ENCODE data around the gene DENND1C.
"Not testable (repeated sequence)": the region's sequence is repeated elsewhere in the genome, so short reads cannot be mapped to it uniquely, and the experiment has no call there.

The DENND1C gene

GRCh38 chr19:6455924-6456323 lies 25.7 kb downstream of the DENND1C start:
- no peak for DNase-seq (ENCODE audit: low read depth)

- DNase-seq (ENCODE audit: low read depth), result no peak
Observed at GRCh38 chr19:6453951-6454565, 27.5 kb downstream of the DENND1C start.

- DNase-seq (ENCODE audit: low read depth), result no peak
Observed at GRCh38 chr19:6452899-6453298, 28.7 kb downstream of the DENND1C start.

GRCh38 chr19:6452223-6452614 lies 29.4 kb downstream of the DENND1C start:
- no peak for DNase-seq (ENCODE audit: low read depth)

GRCh38 chr19:6451583-6452222 lies 29.9 kb downstream of the DENND1C start:
- DNase-seq (ENCODE audit: low read depth), result no peak

- no peak for DNase-seq (ENCODE audit: low read depth)
Observed at GRCh38 chr19:6450166-6450565, 31.4 kb downstream of the DENND1C start.

GRCh38 chr19:6448045-6448444 lies 33.5 kb downstream of the DENND1C start:
- DNase-seq (ENCODE audit: low read depth), result no peak

GRCh38 chr19:6446452-6446851 lies 35.1 kb downstream of the DENND1C start:
- DNase-seq (ENCODE audit: low read depth), result no peak

- no peak for DNase-seq (ENCODE audit: low read depth)
Observed at GRCh38 chr19:6443986-6444385, 37.6 kb downstream of the DENND1C start.

- no peak for DNase-seq (ENCODE audit: low read depth)
Observed at GRCh38 chr19:6442087-6442688, 39.4 kb downstream of the DENND1C start.

- DNase-seq (ENCODE audit: low read depth), result no peak
Observed at GRCh38 chr19:6440905-6441304, 40.7 kb downstream of the DENND1C start.

- DNase-seq (ENCODE audit: low read depth), result no peak
Observed at GRCh38 chr19:6439743-6440142, 41.8 kb downstream of the DENND1C start.

GRCh38 chr19:6433663-6434062 lies 47.9 kb downstream of the DENND1C start, which contains the start of gene SLC25A41:
Gene SLC25A41 (minus strand): TSS chr19:6433763. CDS start chr19:6433693, 70 bp downstream.
- no peak for DNase-seq (ENCODE audit: low read depth)

- DNase-seq (ENCODE audit: low read depth), result no peak
Observed at GRCh38 chr19:6433165-6433564, 48.4 kb downstream of the DENND1C start.

- no peak for DNase-seq (ENCODE audit: low read depth)
Observed at GRCh38 chr19:6431891-6432290, 49.7 kb downstream of the DENND1C start.

GRCh38 chr19:6429419-6430221 lies 52.0 kb downstream of the DENND1C start:
- DNase-seq (ENCODE audit: low read depth), result no peak

- DNase-seq (ENCODE audit: low read depth), result not testable (repeated sequence)
Observed at GRCh38 chr19:6428692-6429418, 52.7 kb downstream of the DENND1C start.

- DNase-seq (ENCODE audit: low read depth), result no peak
Observed at GRCh38 chr19:6427131-6427530, 54.5 kb downstream of the DENND1C start.

GRCh38 chr19:6425732-6426620 lies 55.6 kb downstream of the DENND1C start:
- no peak for DNase-seq (ENCODE audit: low read depth)

GRCh38 chr19:6424939-6425731 lies 56.5 kb downstream of the DENND1C start:
- peak; percentile 100 for DNase-seq (ENCODE audit: low read depth)

All from GM04504 (cell line).